Right ventricle myocardium superior (tissue), 1 donor: Measurements from ENCODE around the gene PIGX. TPM values are rescaled to one million over a fixed set of nuclear protein-coding genes. Genes with fewer than 3 reads are reported as not detected.
"Not testable (repeated sequence)": the region's sequence is repeated elsewhere in the genome, so short reads cannot be mapped to it uniquely, and the experiment has no call there.

Source experiments
- ATAC-seq: fragments of 200-7000 bp; cut with Tn5 transposase; one replicate; pipeline ENCODE4 v1.9.1; 2020; ENCODE audit warnings: mild to moderate bottlenecking; ENCODE audit not compliant: poor library complexity
- DNase-seq: peaks from one replicate; pipeline ENCODE4 v3.0.0-alpha.2; 2020
- intact Hi-C: fragments of 100-400 bp; cut with DNase I; formaldehyde crosslinking; loops from one replicate; pipeline ENCODE4 v1.11.2; 2022
- total RNA-seq: library from RNA; stranded (reverse); fragmentation: NEBNext Ultra II Directional; extraction: Animal tissue kit (Norgen Biotek cat#: 25700); gene quantifications from one replicate; pipeline ENCODE4 v1.2.1, GENCODE V29; 2021
- donor health status: DM: no; HTN: yes; CAD: no; lungs with severe emphysema.

Gene PIGX
- total RNA-seq, 1 donor from 2014 or later, result 13.9 TPM

DNA sequence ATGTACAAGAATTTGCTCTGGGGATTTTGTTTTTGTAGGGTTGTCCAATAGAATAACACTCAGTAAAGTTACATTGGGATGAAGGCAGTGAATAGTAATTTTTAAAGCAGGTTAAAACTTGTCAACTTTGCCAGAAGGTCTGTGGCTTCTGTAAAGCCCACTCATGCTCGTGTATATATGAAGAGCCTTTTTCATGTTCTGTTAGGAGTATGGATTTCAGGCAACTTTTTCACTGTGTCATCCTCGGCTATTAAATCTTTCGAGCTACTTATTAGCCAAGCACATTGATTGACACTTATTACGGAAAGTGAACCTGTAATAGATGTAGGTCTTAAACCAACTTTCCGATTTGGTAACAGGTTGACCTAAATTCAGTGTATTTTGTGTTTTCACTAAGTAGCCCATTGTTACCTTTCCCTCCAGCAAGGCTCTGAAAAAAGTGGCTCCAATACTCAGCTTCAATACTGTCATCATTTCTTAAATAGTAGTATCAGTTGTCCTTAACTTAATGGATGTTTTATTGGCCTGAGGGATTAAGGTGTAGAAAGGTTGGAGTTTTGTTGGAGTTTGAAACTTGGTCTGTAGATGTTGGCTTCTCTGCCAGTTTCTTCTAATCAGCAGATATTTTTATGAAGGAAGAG lies 29.2 kb downstream of the PIGX start:
- intact Hi-C loops, result no loop called here
- no peak for DNase-seq
- no peak for ATAC-seq

GRCh38 chr3:196743569-196743968 lies 31.4 kb downstream of the PIGX start:
- intact Hi-C loops, ATAC-seq, DNase-seq: not testable (repeated sequence)

DNA sequence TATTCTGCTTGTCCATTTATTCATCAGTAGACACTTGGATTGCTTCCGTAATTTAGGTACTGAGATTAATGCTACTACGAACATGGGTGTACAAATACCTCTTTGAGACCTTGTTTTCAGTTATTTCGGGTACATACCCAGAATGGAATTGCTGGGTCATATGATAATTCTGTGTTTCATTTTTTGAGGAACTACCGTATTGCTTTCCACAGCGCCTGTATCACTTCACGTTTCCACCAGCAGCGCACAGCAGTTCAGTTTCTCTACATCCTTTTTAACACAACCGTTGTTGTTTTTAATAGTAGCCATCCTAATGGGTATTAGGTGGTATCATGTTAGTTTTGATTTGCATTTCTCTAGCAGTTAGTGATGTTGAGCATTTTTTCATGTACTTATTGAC lies 36.9 kb downstream of the PIGX start:
- DNase-seq (no peak), ATAC-seq (no peak)
- intact Hi-C loops, result no loop called here

- intact Hi-C loops, result no loop called here
- ATAC-seq (no peak), DNase-seq (no peak)
Measured at GRCh38 chr3:196753201-196753600, 41.0 kb downstream of the PIGX start.

DNA sequence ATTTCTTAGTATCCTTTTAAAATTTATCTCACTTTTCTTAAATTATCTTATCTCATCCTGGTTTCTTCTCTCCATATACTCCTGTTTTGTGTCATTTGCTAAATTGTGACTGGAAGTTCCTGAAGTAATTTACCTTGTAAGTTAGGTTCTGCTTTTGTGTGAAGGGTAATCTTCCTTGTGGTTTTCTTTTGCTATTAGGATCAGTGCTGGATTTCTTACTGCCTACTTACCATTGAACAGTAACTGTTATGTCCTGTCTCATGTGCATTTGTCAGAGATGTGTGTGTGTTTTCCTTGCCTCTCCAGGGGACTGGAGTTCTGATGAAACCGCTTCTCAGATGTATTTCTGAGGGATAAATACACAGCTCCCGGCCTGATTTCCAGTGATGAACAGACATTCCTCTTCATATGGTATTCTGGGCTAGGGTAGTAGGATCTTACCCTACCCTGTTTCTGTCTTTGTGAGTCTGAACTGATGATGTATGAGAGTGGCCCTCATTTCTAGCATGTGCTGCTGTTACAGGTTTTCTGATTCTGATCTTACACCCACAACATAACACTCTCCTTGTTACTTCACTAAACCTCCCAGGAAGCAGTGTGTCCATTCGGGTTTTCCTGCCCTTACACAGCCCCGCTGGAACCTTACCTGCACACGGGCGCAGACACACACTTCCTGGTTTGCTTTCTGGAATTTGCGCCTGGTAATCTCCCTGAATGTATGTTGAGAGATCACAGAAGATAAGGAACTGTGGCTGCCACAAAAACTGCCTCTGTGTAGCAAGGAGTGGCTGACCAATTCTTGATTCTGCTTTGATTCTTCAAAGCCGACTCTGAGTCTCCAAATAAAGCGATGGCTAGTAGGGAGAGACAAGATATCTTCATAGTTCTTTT lies 42.2 kb downstream of the PIGX start:
- DNase-seq, result no peak
- ATAC-seq, result no peak
- intact Hi-C loops, result no loop called here

GRCh38 chr3:196756732-196757131 lies 44.6 kb downstream of the PIGX start:
- DNase-seq (no peak), ATAC-seq (no peak)
- intact Hi-C loops, result no loop called here

- ATAC-seq (no peak), DNase-seq (no peak)
- intact Hi-C loops, result no loop called here
Measured at GRCh38 chr3:196757876-196758739, 45.9 kb downstream of the PIGX start.

- intact Hi-C loops, result no loop called here
- no peak for ATAC-seq
Measured at GRCh38 chr3:196763179-196763578, 51.0 kb downstream of the PIGX start.

DNA sequence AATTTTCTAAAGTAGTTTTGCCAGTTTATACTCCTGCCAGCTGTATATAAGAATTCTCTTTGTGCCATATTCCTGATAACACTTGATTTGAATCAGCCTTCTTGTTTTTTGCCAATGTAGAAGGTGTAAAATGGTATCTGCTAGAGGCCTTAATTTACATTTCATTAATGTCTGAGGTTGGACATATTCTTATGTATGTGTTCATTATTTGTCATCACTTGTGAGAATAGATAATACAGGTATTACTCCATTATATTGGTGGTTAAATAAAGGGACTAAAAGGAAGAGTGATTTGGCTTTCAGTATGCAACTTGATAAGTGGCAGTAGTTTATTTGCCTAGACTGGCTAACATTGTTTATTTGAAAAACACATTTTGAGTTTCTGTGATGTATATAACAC lies 53.3 kb downstream of the PIGX start:
- ATAC-seq (no peak), DNase-seq (no peak)
- intact Hi-C loops, result no loop called here

More at GRCh38 chr3:196763179-196763578, 51.0 kb downstream of the PIGX start:
- no peak for DNase-seq

- intact Hi-C loops, result no loop called here
- DNase-seq, result no peak
- ATAC-seq, result no peak
Measured at GRCh38 chr3:196771067-196771466, 58.9 kb downstream of the PIGX start.

DNA sequence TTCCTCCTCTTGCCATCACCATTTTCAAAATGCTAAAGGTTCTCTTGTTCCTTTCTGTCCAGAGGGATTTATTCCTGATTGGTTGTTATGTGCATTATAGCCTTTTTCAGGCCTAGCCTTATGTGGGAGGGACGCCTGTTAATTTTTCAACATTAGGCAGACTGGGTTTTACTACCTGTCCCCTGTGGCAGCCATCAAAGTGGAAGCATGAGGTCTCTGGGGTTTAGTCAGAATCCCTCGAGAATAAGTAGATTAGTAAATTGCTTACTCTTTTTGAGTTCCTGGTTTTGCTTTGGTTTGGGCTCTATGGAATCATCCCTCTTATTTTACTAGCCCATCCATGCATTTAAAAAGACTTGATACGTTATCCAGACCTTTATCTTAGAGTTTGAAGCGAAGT lies 59.9 kb downstream of the PIGX start:
- intact Hi-C loops, result no loop called here
- ATAC-seq (no peak), DNase-seq (no peak)

DNA sequence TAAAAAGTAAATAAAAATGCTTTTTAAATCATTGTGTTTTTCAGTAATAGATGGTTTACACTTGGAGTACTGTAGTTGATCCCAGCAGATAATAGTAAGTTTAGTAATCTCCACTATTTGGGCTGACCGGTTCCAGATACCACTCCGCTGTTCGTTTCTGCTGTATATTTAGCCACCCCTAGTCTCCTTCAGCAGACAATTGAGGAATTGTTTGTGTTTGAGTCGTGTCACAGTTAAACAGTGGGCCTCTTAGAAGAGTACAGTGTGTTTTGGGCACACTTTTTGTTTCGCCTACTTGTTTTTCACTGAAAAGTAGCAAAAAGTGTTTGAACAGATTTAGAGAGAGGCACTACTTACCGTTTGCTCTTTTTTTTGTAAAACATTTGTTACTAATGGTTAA lies 60.7 kb downstream of the PIGX start:
- ATAC-seq (no peak), DNase-seq (no peak)
- intact Hi-C loops, result no loop called here

GRCh38 chr3:196774191-196774820 lies 62.1 kb downstream of the PIGX start:
- ATAC-seq (peak; percentile 51), DNase-seq (no peak)
- intact Hi-C loops, result no loop called here

DNA sequence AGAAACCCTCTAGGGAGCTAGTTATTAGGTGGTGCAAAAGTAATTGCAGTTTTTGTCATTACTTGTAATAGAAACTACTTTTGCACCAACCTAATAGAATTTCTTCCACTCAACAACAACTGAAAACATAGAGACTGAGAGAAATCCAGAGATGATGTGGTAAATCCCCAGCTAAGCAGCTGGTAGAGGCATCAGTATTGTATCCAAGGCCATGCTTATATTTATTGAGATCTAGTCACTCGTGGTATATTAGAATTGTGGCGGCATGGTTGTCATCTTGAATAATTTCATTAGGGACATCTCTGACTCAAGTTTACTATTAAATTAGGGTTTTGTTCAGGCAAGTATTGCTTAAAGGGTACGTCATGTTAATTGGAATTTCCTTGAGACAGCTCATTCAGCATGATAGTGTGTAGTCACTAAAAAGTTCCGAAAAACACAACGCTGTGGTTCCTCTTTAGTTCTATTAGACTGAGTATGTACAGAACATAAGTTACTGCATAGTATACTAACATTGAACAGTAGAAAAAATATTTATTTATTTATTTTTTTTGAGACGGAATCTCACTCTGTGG lies 62.8 kb downstream of the PIGX start:
- ATAC-seq, result no peak

DNA sequence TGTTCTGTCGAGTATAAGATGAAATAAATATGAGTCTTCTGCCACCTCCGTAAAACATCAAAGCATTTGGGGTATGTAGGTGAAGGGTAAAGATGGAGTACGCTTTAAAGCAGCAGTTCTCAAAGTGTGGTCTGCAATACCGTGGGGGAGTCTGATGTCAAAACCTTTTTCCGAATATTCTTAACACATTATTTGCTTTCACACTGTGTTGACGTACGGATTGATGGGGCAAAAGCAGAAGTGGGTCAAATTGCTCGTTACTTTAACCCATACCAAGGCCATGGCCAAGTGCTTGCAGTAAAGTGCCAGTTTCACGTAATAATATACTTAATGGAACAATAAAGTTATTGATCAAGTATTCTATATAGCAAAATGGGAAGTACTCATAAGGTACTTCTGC lies 63.8 kb downstream of the PIGX start:
- ATAC-seq (no peak), DNase-seq (no peak)
- intact Hi-C loops, result no loop called here

More for the DNA sequence above, 62.8 kb downstream of the PIGX start:
- intact Hi-C loops, result no loop called here
- DNase-seq, result no peak

- intact Hi-C loops, result no loop called here
- ATAC-seq, result no peak
Measured at GRCh38 chr3:196777836-196778235, 65.7 kb downstream of the PIGX start.

DNA sequence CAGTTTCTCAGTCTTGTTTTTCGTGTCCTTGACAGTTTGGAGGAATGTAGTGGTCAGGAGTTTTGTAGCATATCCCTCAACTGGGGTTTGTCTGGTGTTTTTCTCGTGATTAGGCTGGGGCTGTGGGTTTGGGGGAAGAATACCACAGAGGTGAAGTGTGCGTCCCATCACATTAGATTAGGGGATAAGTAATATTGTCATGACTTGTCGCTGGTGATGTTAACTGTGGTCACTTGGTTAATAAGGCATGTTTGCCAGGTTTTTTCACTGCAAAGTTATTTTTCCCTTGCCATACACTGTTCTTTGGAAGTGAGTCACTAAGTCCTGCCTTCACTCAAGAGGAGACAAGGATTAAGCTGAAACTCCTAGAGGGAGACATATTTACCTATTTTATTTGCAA lies 66.6 kb downstream of the PIGX start:
- ATAC-seq (no peak), DNase-seq (no peak)
- intact Hi-C loops, result no loop called here

More at GRCh38 chr3:196777836-196778235, 65.7 kb downstream of the PIGX start:
- no peak for DNase-seq

GRCh38 chr3:196782511-196782910 lies 70.3 kb downstream of the PIGX start:
- ATAC-seq, result no peak
- no peak for DNase-seq
- intact Hi-C loops, result no loop called here
